HG02678 (cell line): Measurements from ENCODE around the gene TBC1D9B.

Source experiments
- ATAC-seq: cut with Tn5 transposase; IDR thresholded peaks from one replicate; pipeline ENCODE4 v1.9.1; 2021; ENCODE audit warnings: mild to moderate bottlenecking, moderate library complexity; ENCODE audit not compliant: unreplicated experiment

TBC1D9B gene

GRCh38 chr5:179870952-179871351 is 36.7 kb downstream of the TBC1D9B start:
- ATAC-seq = no peak

- no peak for ATAC-seq
Measured at GRCh38 chr5:179870403-179870903, 37.2 kb downstream of the TBC1D9B start.

- ATAC-seq = no peak
Measured at GRCh38 chr5:179869641-179870402, 37.9 kb downstream of the TBC1D9B start.

GRCh38 chr5:179869101-179869500 is 38.6 kb downstream of the TBC1D9B start:
- no peak for ATAC-seq

- no peak for ATAC-seq
Measured at GRCh38 chr5:179868541-179868940, 39.2 kb downstream of the TBC1D9B start.

GRCh38 chr5:179867476-179867875 is 40.2 kb downstream of the TBC1D9B start:
- no peak for ATAC-seq

- no peak for ATAC-seq
Measured at GRCh38 chr5:179867079-179867465, 40.6 kb downstream of the TBC1D9B start.

GRCh38 chr5:179866241-179867078 is 41.2 kb downstream of the TBC1D9B start:
- no peak for ATAC-seq

GRCh38 chr5:179865491-179866240 is 42.0 kb downstream of the TBC1D9B start:
- ATAC-seq = no peak

- no peak for ATAC-seq
Measured at GRCh38 chr5:179864686-179865085, 43.0 kb downstream of the TBC1D9B start.

- no peak for ATAC-seq
Measured at GRCh38 chr5:179863449-179864085, 44.1 kb downstream of the TBC1D9B start.

GRCh38 chr5:179862891-179863290 is 44.8 kb downstream of the TBC1D9B start:
- ATAC-seq = no peak

- ATAC-seq = no peak
Measured at GRCh38 chr5:179862296-179862695, 45.4 kb downstream of the TBC1D9B start.

GRCh38 chr5:179860301-179860700 is 47.4 kb downstream of the TBC1D9B start:
- ATAC-seq = no peak

GRCh38 chr5:179858586-179859427 is 48.9 kb downstream of the TBC1D9B start, which contains the start of gene MRNIP:
Gene MRNIP, minus strand, starts transcription at chr5:179858817. Its CDS starts 21 bp downstream, at chr5:179858796.
- ATAC-seq = peak; percentile 94

- ATAC-seq = peak; percentile 38
Measured at GRCh38 chr5:179858241-179858585, 49.5 kb downstream of the TBC1D9B start.

GRCh38 chr5:179854356-179854755 is 53.3 kb downstream of the TBC1D9B start:
- no peak for ATAC-seq

- ATAC-seq = peak; percentile 91
Measured at GRCh38 chr5:179852993-179853547, 54.6 kb downstream of the TBC1D9B start.

- no peak for ATAC-seq
Measured at GRCh38 chr5:179841621-179842020, 66.1 kb downstream of the TBC1D9B start.
